Measurements from ENCODE around the gene DYRK1A.

The DYRK1A gene

GRCh38 chr21:37454869-37455503 lies 88.4 kb downstream of the DYRK1A start:
- TF ChIP-seq CTCF (conservative IDR thresholded peaks at IDR 0.05; ENCODE audit: low read length): no peak
- no peak overlapping the region for H3K4me3 ChIP-seq (ENCODE audit: low read length)
- DNase-seq (ENCODE audit: low read depth): no peak

DNA sequence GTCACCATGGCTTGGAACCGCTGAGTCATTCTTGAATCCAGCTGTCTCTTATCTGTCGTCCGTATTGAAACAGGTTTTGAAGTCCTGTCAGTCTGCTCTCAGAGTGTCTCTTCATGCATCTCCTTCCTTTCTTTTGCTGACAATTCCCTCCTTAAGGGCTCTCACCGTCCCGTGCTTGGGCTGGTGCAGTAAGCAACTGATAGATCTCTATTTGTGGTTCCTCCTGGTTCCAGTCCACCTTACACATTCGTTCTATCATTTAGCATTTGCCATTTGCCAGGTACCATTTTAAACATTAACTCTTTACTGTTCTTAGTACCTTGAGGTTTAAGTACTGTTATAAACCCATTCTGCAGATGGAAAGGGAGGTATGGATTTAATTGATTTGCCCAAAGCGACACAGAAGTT lies 88.9 kb downstream of the DYRK1A start:
- TF ChIP-seq CTCF (conservative IDR thresholded peaks at IDR 0.05; ENCODE audit: low read length): no peak
- DNase-seq (ENCODE audit: low read depth): no peak

GRCh38 chr21:37458669-37459276 lies 92.2 kb downstream of the DYRK1A start:
- TF ChIP-seq CTCF (conservative IDR thresholded peaks at IDR 0.05; ENCODE audit: low read length): no peak
- no peak for DNase-seq (ENCODE audit: low read depth)
- no peak overlapping the region for H3K4me3 ChIP-seq (ENCODE audit: low read length)

More for the DNA sequence above, 88.9 kb downstream of the DYRK1A start:
- no peak overlapping the region for H3K4me3 ChIP-seq (ENCODE audit: low read length)

DNA sequence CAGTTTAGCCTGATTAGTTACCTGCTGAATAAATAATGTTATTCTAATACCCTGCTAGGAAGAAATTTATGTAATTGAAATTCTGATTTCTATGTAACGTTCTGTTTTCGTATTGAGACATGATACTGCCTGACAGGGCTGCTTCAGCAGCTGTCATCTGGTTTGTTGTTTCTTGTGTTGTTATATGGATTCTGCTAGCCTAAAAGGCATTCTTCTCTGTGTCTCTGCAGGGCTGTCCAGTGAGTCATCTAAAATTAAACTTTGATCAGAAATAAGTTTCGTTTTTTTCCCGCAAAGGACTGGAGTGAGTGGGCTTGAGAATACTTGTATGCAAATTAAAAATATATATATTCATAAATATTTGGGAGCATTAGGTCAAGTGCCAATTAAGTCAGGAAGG lies 93.0 kb downstream of the DYRK1A start:
- no peak for TF ChIP-seq CTCF (conservative IDR thresholded peaks at IDR 0.05; ENCODE audit: low read length)
- peak; percentile 72 for DNase-seq (ENCODE audit: low read depth)
- H3K4me3 ChIP-seq (ENCODE audit: low read length): peak overlapping the region; percentile 37

GRCh38 chr21:37460196-37460595 lies 93.6 kb downstream of the DYRK1A start:
- TF ChIP-seq CTCF (conservative IDR thresholded peaks at IDR 0.05; ENCODE audit: low read length): peak; percentile 28
- DNase-seq (ENCODE audit: low read depth): no peak

DNA sequence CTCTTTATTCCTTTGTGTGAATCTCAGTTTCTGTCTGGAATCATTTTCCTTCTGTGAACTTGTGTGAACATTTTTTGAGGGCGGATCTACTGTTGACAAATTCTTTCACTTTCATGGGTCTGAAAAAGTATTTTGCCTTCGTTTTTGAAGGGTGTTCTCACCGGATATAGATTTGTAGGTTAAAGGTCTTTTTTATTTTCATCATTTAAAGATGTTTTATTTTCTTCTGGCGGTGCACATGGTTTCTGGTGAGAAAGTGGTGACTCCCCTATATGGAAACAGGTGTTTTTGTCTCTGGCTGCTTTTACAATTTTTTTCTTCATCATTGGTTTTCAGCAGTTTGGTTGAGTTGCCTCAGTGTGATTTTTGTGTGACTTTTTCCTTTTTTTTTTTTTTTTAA lies 94.9 kb downstream of the DYRK1A start:
- DNase-seq (ENCODE audit: low read depth): peak; percentile 58
- TF ChIP-seq CTCF (conservative IDR thresholded peaks at IDR 0.05; ENCODE audit: low read length): no peak
- no peak overlapping the region for H3K4me3 ChIP-seq (ENCODE audit: low read length)

More at GRCh38 chr21:37460196-37460595, 93.6 kb downstream of the DYRK1A start:
- no peak overlapping the region for H3K4me3 ChIP-seq (ENCODE audit: low read length)
